ENCODE measurements around the gene CUBN. TPM values are rescaled to one million over a fixed set of nuclear protein-coding genes. Genes with fewer than 3 reads are reported as not detected.

The CUBN gene
- total RNA-seq, 2 experiments from 2014 or later, result 7.9 to 9.2 TPM

GRCh38 chr10:17053061-17053460 lies 76.5 kb downstream of the CUBN start:
- H3K4me1 ChIP-seq (ENCODE audit: insufficient read depth, low read length), result no peaks in the 10 kb centered on the region
- Mint-ChIP-seq H3K9me3 (peaks cover 8% of the 10 kb centered on the region), H3K27ac (no peak overlapping the region), H3K4me3 (no peak overlapping the region), H3K4me1 (ENCODE audit: low read depth) (no peaks in the 10 kb centered on the region), H3K27me3 (no peaks in the 10 kb centered on the region), H3K36me3 (ENCODE audit: low read depth) (peaks cover 34% of the 10 kb centered on the region)
- intact Hi-C loops (cut with DNase I, micrococcal nuclease), result no loop called here
- H3K27me3 ChIP-seq (ENCODE audit: control insufficient read depth in 1 of 2, insufficient read depth in 2 of 2, low read length in 2 of 2), result no peaks in the 10 kb centered on the region
- no peaks in the 10 kb centered on the region for H3K9me3 ChIP-seq (ENCODE audit: control insufficient read depth in 1 of 2, insufficient read depth in 1 of 2, low read length in 2 of 2)
- ATAC-seq (ENCODE audit: poor library complexity), result no peak
- POLR2A ChIA-PET, result no interaction called here
- no peak overlapping the region for H3K4me3 ChIP-seq (ENCODE audit: low read length)
- DNase-seq, result no peak
- H3K27ac ChIP-seq (ENCODE audit: low read depth in 1 of 2, low read length in 2 of 2), result no peak overlapping the region
- no peak for TF ChIP-seq CTCF (IDR thresholded peaks at IDR 0.05)
- no peaks in the 10 kb centered on the region for H3K36me3 ChIP-seq (ENCODE audit: insufficient read depth, low read length)
- CTCF ChIA-PET, result interaction anchor here (0.7 kb wide), 1 partner anchor 159 kb away, joined by 3 read pairs; no protein-coding TSS in a partner anchor

GRCh38 chr10:17051851-17052250 lies 77.8 kb downstream of the CUBN start:
- H3K4me3 Mint-ChIP-seq, result no peak overlapping the region
- DNase-seq (no peak), ATAC-seq (ENCODE audit: poor library complexity) (no peak)
- no peak overlapping the region for H3K27ac Mint-ChIP-seq
- Histone ChIP-seq H3K4me3 (ENCODE audit: low read length) (no peak overlapping the region), H3K36me3 (ENCODE audit: insufficient read depth, low read length) (no peaks in the 10 kb centered on the region), H3K9me3 (ENCODE audit: control insufficient read depth in 1 of 2, insufficient read depth in 1 of 2, low read length in 2 of 2) (no peaks in the 10 kb centered on the region), H3K27ac (ENCODE audit: low read depth in 1 of 2, low read length in 2 of 2) (no peak overlapping the region), H3K4me1 (ENCODE audit: insufficient read depth, low read length) (no peaks in the 10 kb centered on the region), H3K27me3 (ENCODE audit: control insufficient read depth in 1 of 2, insufficient read depth in 2 of 2, low read length in 2 of 2) (no peaks in the 10 kb centered on the region)
- H3K27me3 Mint-ChIP-seq, result no peaks in the 10 kb centered on the region
- POLR2A ChIA-PET, result no interaction called here
- no peaks in the 10 kb centered on the region for H3K4me1 Mint-ChIP-seq (ENCODE audit: low read depth)
- H3K9me3 Mint-ChIP-seq, result peaks cover 8% of the 10 kb centered on the region
- CTCF ChIA-PET, result no interaction called here
- peaks cover 28% of the 10 kb centered on the region for H3K36me3 Mint-ChIP-seq (ENCODE audit: low read depth)
- TF ChIP-seq CTCF (IDR thresholded peaks at IDR 0.05), result no peak
- intact Hi-C loops (cut with DNase I, micrococcal nuclease), result no loop called here

GRCh38 chr10:17049195-17049594 lies 80.4 kb downstream of the CUBN start:
- H3K27ac Mint-ChIP-seq, result no peak overlapping the region
- DNase-seq, result no peak
- no peak overlapping the region for H3K4me3 Mint-ChIP-seq
- intact Hi-C loops (cut with DNase I, micrococcal nuclease), result no loop called here
- H3K4me3 ChIP-seq (ENCODE audit: low read length), result no peak overlapping the region
- ChIA-PET POLR2A (no interaction called here), CTCF (no interaction called here)
- no peak for TF ChIP-seq CTCF (IDR thresholded peaks at IDR 0.05)
- ATAC-seq (ENCODE audit: poor library complexity), result no peak
- peaks cover 8% of the 10 kb centered on the region for H3K9me3 Mint-ChIP-seq
- H3K9me3 ChIP-seq (ENCODE audit: control insufficient read depth in 1 of 2, insufficient read depth in 1 of 2, low read length in 2 of 2), result no peaks in the 10 kb centered on the region
- H3K4me1 ChIP-seq (ENCODE audit: insufficient read depth, low read length), result no peaks in the 10 kb centered on the region
- peaks cover 25% of the 10 kb centered on the region for H3K36me3 Mint-ChIP-seq (ENCODE audit: low read depth)
- H3K27me3 Mint-ChIP-seq, result no peaks in the 10 kb centered on the region
- no peaks in the 10 kb centered on the region for H3K27me3 ChIP-seq (ENCODE audit: control insufficient read depth in 1 of 2, insufficient read depth in 2 of 2, low read length in 2 of 2)
- no peak overlapping the region for H3K27ac ChIP-seq (ENCODE audit: low read depth in 1 of 2, low read length in 2 of 2)
- no peaks in the 10 kb centered on the region for H3K4me1 Mint-ChIP-seq (ENCODE audit: low read depth)
- H3K36me3 ChIP-seq (ENCODE audit: insufficient read depth, low read length), result no peaks in the 10 kb centered on the region

Data from CD4-positive, alpha-beta T cell (primary cell).